HG02759 (cell line): Measurements from ENCODE around the gene TYRP1.

Source experiments
- ATAC-seq: cut with Tn5 transposase; IDR thresholded peaks from one replicate; pipeline ENCODE4 v1.9.1; 2021; ENCODE audit warnings: mild to moderate bottlenecking, moderate library complexity; ENCODE audit not compliant: unreplicated experiment

TYRP1 gene

GRCh38 chr9:12730198-12730597 is 37.0 kb downstream of the TYRP1 start:
- ATAC-seq = no peak

DNA sequence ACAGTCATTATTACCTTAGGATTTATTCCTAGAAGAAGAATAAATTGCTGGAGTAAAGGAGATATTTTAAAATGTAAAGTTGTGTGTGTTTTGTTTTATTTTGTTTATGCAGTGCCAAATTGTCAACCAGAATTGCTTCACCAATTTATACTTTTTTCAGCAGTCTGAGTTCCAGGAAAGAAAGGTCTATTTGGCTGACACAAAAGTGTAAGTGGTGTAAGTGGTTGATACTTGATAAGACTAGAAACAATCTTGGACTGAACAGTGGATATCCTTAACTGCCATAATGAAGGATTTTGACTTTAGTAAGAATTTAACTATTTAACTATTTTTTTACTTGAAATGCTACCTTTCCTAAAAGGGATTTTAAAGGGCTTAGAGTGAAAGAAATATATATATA is 37.7 kb downstream of the TYRP1 start:
- ATAC-seq = no peak

GRCh38 chr9:12732971-12733370 is 39.8 kb downstream of the TYRP1 start:
- ATAC-seq = no peak

- ATAC-seq = no peak
These were observed 42.5 kb downstream of the TYRP1 start for GRCh38 chr9:12735665-12736064.

GRCh38 chr9:12737871-12738270 is 44.7 kb downstream of the TYRP1 start:
- ATAC-seq = no peak

GRCh38 chr9:12739014-12739652 is 45.9 kb downstream of the TYRP1 start:
- no peak for ATAC-seq

DNA sequence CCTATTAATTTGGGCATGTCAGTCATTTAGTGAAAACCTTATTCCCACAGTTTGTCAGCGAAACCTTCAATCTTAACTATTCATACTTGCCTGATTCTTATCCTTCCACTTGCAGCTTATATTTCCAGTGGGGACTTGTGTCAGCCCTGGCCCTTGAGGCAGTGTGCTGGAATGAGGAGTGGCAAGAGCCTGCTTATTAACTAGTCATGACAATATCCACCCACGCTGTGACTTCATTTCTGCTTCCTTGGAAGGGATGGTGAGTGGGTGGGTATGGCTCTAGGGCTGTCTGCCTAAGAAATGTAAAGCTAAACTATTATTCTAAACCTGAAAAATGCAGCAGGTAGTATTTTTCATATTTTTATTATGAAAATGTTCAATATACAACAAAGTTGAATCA is 47.7 kb downstream of the TYRP1 start:
- ATAC-seq = no peak

- ATAC-seq = no peak
These were observed 54.8 kb downstream of the TYRP1 start for GRCh38 chr9:12748016-12748415.

- ATAC-seq = no peak
These were observed 55.8 kb downstream of the TYRP1 start for GRCh38 chr9:12748954-12749353.

DNA sequence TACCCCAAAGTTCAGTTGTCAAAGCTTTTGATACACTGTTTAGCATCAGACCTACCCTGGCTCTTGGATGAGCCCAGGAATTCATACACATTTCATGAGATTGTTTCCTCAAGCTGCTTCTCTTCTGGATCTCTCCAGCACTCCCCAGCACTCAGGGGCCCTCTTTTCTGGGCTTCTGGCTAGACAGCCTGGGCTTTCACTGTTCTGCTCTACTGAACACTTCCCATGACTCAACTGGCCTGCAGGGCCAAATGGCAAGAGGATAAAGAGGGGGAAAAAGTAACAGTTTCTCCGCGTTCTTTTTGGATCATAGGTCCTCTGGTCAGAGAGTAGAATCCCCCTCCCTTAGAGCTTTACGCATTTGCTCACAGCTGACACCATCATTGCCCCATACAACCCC is 60.7 kb downstream of the TYRP1 start:
- ATAC-seq = no peak

- ATAC-seq = no peak
These were observed 66.6 kb downstream of the TYRP1 start for GRCh38 chr9:12759761-12760160.
